IMR-90 (cell line): ENCODE measurements around the gene SIPA1L3.
"Not testable (repeated sequence)": the region's sequence is repeated elsewhere in the genome, so short reads cannot be mapped to it uniquely, and the experiment has no call there.

ENCODE experiments used
- BHLHE40 ChIP-seq: fragments of 150-350 bp; IDR thresholded peaks from 2 replicates; pipeline ENCODE4 v1.6.1; 2016; ENCODE audit warnings: mild to moderate bottlenecking, low read depth, low read length
- CEBPB ChIP-seq: IDR thresholded peaks from 2 replicates; pipeline ENCODE4 v1.6.1; 2012; ENCODE audit warnings: low read depth, low read length, improper control_type of control experiment
- CTCF ChIP-seq: conservative IDR thresholded peaks from 2 replicates; pipeline ENCODE4 v1.5.1; 2012; ENCODE audit warnings: mild to moderate bottlenecking, low read depth, low read length, improper control_type of control experiment
- FOS ChIP-seq: fragments of 150-350 bp; IDR thresholded peaks from 2 replicates; pipeline ENCODE4 v1.6.1; 2016; ENCODE audit warnings: low read depth, low read length
- MAFK ChIP-seq: IDR thresholded peaks from 2 replicates; pipeline ENCODE4 v1.6.1; 2012; ENCODE audit warnings: low read depth, low read length, improper control_type of control experiment
- MXI1 ChIP-seq: IDR thresholded peaks from 2 replicates; pipeline ENCODE4 v1.6.1; 2012; ENCODE audit warnings: low read depth, mild to moderate bottlenecking, low read length, moderate library complexity, borderline replicate concordance
- POLR2A ChIP-seq: IDR thresholded peaks from 2 replicates; pipeline ENCODE4 v1.6.1; 2012; ENCODE audit warnings: mild to moderate bottlenecking, low read depth, low read length
- RAD21 ChIP-seq: IDR thresholded peaks from 2 replicates; pipeline ENCODE4 v1.6.1; 2012; ENCODE audit warnings: low read length, improper control_type of control experiment
- RCOR1 ChIP-seq: IDR thresholded peaks from 2 replicates; pipeline ENCODE4 v1.6.1; 2012; ENCODE audit warnings: mild to moderate bottlenecking, low read length, improper control_type of control experiment; ENCODE audit not compliant: insufficient replicate concordance
- RFX5 ChIP-seq: IDR thresholded peaks from 2 replicates; pipeline ENCODE4 v1.8.0; 2012; ENCODE audit warnings: low read depth, mild to moderate bottlenecking, low read length, moderate library complexity
- SMC3 ChIP-seq: fragments of 150-350 bp; IDR thresholded peaks from 2 replicates; pipeline ENCODE4 v1.6.1; 2016; ENCODE audit warnings: low read depth, mild to moderate bottlenecking, antibody characterized with exemption, low read length, moderate library complexity
- TF ChIP-seq, protein P1 (sequence below): fragments of 150-350 bp; IDR thresholded peaks from 2 replicates; pipeline ENCODE4 v1.6.1; 2017; ENCODE audit warnings: mild to moderate bottlenecking, antibody characterized with exemption, low read length, low read depth

DNA sequence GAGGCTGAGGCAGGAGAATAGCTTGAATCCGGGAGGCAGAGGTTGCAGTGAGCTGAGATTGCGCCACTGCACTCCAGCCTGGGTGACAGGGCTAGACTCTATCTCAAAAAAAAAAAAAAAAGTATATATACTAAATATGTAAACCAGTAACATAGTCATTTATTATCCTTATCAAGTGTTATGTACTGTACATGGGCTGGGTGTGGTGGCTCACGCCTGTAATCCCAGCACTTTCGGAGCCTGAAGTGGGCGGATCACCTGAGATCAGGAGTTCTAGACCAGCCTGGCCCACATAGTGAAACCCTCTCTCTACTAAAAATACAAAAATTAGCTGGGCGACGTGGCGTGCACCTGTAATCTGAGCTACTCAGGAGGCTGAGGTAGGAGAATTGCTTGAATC is 17.6 kb downstream of the SIPA1L3 start:
- TF ChIP-seq CEBPB, SMC3, CTCF, POLR2A, MAFK, MXI1, BHLHE40, FOS, RCOR1, RAD21, RFX5: not testable (repeated sequence)
- TF ChIP-seq, protein P1, sequence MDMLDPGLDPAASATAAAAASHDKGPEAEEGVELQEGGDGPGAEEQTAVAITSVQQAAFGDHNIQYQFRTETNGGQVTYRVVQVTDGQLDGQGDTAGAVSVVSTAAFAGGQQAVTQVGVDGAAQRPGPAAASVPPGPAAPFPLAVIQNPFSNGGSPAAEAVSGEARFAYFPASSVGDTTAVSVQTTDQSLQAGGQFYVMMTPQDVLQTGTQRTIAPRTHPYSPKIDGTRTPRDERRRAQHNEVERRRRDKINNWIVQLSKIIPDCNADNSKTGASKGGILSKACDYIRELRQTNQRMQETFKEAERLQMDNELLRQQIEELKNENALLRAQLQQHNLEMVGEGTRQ, result not testable (repeated sequence)
